Stimulated activated CD4-positive, alpha-beta T cell treated with anti-CD3 and anti-CD28 coated beads, Interleukin-4, amount 100 ng/mL, for 1 hour (primary cell): ENCODE measurements around the gene IDH2.
A peak's percentile ranks its signal among the peaks of the same experiment; 100 is the strongest.
"Not testable (repeated sequence)": the region's sequence is repeated elsewhere in the genome, so short reads cannot be mapped to it uniquely, and the experiment has no call there.

Experiments
- DNase-seq: peaks from one replicate; pipeline ENCODE4 v3.0.0-alpha.2; 2020

The IDH2 gene

GRCh38 chr15:90083419-90083818, 18.8 kb downstream of the IDH2 start:
- DNase-seq: no peak

- DNase-seq: no peak
Observed at GRCh38 chr15:90082140-90082715, 20.0 kb downstream of the IDH2 start.

GRCh38 chr15:90080818-90081393, 21.4 kb downstream of the IDH2 start:
- no peak for DNase-seq

- no peak for DNase-seq
Observed at GRCh38 chr15:90080458-90080755, 21.9 kb downstream of the IDH2 start.

- no peak for DNase-seq
Observed at GRCh38 chr15:90079619-90080457, 22.4 kb downstream of the IDH2 start.

GRCh38 chr15:90078965-90079364, 23.3 kb downstream of the IDH2 start:
- no peak for DNase-seq

- DNase-seq: no peak
Observed at GRCh38 chr15:90076716-90077115, 25.6 kb downstream of the IDH2 start.

GRCh38 chr15:90075420-90076289, 26.6 kb downstream of the IDH2 start:
- peak; percentile 23 for DNase-seq

GRCh38 chr15:90074916-90075315, 27.4 kb downstream of the IDH2 start:
- DNase-seq: no peak

- DNase-seq: no peak
Observed at GRCh38 chr15:90074023-90074422, 28.2 kb downstream of the IDH2 start.

- no peak for DNase-seq
Observed at GRCh38 chr15:90072978-90073640, 29.2 kb downstream of the IDH2 start.

- DNase-seq: peak; percentile 80
Observed at GRCh38 chr15:90071220-90071807, 31.0 kb downstream of the IDH2 start.

GRCh38 chr15:90070623-90071022, 31.6 kb downstream of the IDH2 start:
- not testable (repeated sequence) for DNase-seq

- DNase-seq: no peak
Observed at GRCh38 chr15:90067953-90068606, 34.2 kb downstream of the IDH2 start.

- no peak for DNase-seq
Observed at GRCh38 chr15:90067181-90067952, 34.9 kb downstream of the IDH2 start.

GRCh38 chr15:90065682-90066049, 36.6 kb downstream of the IDH2 start:
- no peak for DNase-seq

- no peak for DNase-seq
Observed at GRCh38 chr15:90064911-90065681, 37.2 kb downstream of the IDH2 start.

- DNase-seq: no peak
Observed at GRCh38 chr15:90063770-90064247, 38.5 kb downstream of the IDH2 start.

- DNase-seq: no peak
Observed at GRCh38 chr15:90062973-90063769, 39.1 kb downstream of the IDH2 start.
